GM18505 (cell line): Measurements from ENCODE around the gene CALB2.

Experiments
- ATAC-seq: cut with Tn5 transposase; IDR thresholded peaks from one replicate; pipeline ENCODE4 v1.9.1; 2021; ENCODE audit not compliant: unreplicated experiment
- POLR2A ChIP-seq: IDR thresholded peaks from 4 replicates; pipeline ENCODE4 v1.6.1; 2011; ENCODE audit warnings: borderline replicate concordance; ENCODE audit not compliant: insufficient read depth, insufficient read length; ENCODE audit errors: extremely low read depth

The CALB2 gene

DNA sequence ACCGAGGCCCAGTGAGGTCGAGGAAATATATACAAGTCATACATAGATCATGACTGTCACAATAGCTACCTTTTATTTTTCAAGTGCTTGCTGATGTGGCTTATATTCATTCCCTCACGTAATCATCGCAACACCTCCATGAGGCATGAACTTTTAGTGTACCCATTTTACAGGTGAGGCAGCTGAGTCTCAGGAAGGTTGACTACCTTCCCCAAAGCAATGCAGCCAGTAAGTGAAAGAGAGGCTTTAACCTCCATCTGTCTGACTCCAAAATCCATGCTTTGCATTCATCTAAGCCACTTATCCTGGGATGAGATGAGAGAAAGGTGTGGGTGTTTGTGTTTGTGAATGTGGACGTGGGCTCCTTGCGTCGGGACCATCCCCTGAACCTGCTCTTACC, 30.8 kb downstream of the CALB2 start:
- TF ChIP-seq POLR2A = no peak
- no peak for ATAC-seq

DNA sequence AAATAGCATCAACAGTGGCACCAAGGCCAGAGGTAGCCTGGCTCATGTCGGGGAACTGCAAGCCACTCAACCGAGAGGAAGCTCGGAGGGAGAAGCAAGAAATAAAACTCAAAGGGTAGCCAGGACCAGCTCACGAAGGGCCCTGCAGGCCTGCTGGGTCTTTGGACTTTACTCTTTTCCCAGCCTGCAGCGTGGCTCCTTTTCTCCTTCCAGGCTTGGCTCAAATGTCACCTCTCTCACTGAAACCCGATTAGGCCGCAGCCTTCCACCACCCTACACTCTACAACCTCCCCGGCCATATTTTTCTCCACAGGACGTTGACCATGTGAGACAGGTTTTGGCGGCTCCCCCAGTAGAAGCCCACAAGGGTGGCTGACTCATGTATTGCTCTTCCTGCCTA, 38.1 kb downstream of the CALB2 start:
- TF ChIP-seq POLR2A = no peak

DNA sequence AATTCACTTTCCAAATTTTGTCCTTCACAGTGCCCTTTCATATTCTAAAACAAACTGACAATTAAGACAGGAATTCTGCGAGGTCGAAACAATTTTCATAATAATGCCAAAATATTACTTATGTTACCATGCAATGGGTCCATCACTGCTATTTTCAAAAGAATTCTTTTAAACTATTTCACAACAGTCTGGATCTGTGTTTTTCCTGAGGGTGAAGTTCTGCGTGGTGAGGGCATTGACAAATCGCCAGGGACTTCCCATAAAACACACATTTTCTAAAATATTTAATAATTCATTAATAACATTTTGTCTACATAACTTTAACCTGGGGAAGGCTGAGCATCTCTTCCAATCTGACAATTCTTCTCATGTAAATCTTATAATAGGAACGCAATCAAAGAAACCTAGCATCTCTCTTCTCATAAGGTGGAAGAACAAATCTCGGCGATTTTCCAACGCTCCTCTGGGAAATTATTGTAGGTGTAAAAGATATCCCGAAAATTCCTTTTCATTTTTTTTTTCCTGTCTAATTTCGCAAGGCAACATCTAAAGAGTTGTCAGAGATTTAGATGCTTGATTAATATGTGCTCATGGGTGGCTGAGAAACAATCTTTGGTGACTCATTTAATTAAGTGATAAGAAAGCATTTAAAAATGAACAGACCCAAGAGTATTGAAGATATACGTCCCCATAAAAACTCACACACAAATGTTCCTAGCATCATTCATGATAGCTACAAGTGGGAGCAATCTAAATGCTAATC, 41.5 kb downstream of the CALB2 start:
- no peak for TF ChIP-seq POLR2A

More for the DNA sequence above, 38.1 kb downstream of the CALB2 start:
- no peak for ATAC-seq

DNA sequence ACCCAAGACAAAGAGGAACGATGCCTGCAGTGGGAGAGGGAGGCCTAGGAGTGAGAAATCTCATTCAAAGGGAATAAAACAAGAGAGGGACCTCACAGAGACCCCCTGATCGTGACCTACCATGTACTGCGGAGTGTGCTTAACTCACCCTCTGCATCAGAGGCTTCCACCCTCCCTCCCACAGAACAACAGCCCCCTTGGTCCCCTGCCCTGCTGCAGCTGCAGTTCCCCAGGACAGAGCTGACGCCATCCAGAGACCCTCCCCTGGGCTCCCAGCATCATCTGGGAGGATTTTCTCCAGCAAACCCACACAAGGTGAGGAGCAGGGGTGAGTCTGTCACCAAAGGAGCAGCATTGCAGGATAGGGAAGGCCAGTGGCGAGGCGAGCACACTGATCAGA, 43.5 kb downstream of the CALB2 start:
- ATAC-seq = no peak

More for the DNA sequence above, 41.5 kb downstream of the CALB2 start:
- no peak for ATAC-seq

DNA sequence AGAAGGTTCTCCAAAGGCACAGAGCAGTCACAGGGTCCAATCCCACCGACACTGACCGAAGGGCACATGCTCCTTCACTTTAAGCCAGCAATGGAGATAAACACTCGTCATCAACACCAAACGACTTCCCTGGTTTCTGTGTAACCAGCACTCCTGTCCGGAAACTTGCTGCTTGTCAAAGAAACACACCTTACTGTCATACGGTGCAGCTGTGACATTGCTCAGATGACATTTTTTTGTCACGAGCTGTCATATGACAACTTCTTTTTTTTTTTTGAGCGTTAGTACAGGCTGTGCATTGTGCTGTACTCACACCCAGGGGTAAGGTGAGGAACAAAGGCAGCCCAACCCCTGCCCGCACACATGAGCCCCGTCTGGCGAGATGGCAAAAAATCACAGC, 44.2 kb downstream of the CALB2 start:
- no peak for TF ChIP-seq POLR2A
- no peak for ATAC-seq

More for the DNA sequence above, 43.5 kb downstream of the CALB2 start:
- TF ChIP-seq POLR2A = no peak

DNA sequence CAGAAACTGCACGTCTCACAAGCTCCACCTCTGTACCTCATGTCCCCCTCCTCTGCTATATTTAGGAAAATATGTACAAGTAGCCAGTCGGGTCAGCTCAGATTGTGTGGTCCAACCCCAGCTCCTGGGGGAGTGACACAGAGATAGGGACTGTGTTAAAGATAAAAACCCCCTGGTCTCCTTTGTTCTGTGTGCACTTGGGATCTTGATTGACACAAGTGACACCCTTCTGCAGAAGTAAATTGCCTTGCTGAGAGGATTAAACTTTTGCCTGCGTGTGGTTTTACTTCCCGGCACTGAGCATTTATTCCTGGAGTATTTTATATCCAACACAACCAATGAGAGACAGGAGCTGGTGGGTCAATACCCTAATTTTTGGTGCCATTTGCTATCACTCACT, 45.8 kb downstream of the CALB2 start:
- no peak for TF ChIP-seq POLR2A
- no peak for ATAC-seq

DNA sequence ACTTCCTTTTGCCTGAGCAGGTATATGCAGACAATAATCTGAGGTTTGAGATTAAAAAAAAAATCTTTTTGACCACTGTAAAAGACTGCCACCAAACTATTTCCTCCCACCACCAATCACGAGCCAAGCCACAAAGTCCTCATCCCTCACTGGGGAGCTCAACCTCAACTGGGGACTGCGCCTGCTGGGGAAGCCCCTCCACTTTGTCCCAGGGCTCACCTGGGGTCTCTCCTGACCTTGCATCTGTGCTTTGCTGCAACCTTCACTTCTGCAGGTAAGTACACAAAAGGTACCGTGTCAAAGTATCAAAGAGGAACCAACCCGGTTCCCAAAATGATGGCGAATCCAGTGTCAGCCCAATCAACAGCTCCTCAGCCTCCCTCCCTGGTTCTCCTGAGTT, 47.8 kb downstream of the CALB2 start:
- TF ChIP-seq POLR2A = no peak
- ATAC-seq = no peak

DNA sequence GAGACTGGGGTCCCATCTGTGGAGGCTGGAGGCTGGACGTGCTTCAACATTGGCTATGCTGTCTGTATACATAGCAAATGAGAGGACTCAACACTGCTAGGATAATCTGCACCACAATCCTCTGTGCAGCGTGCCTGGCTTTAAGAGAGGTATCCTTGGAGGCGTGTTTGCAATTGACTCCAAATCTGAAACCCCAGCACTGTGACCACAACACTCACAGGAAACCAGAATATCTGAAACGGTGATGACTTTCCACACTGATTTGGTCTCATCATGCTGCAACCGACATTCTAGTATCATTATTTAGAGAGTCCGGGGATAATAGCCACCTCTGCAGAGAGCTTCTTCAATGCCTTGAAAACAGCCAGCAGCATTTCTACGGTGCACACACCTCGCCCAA, 48.2 kb downstream of the CALB2 start:
- ATAC-seq = no peak
- TF ChIP-seq POLR2A = no peak

DNA sequence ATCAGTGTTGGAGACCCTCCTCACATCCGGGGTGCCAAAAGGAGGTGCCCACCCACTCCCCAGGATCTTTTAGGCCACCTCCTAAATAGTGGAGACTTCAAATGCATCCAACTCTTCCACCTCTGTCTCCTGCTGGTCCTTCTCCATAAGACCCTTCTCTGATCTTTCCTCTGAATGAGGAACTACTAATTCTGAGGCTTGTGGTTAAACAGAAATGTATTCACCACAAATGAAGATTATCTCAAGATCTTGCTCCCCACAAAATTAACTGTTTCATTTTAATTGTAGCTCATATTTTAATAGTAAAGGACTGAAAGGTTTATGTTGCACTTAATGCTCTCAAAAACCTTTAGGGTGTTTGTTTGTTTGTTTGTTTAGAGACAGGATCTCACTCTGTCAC, 49.2 kb downstream of the CALB2 start:
- no peak for TF ChIP-seq POLR2A
- no peak for ATAC-seq

DNA sequence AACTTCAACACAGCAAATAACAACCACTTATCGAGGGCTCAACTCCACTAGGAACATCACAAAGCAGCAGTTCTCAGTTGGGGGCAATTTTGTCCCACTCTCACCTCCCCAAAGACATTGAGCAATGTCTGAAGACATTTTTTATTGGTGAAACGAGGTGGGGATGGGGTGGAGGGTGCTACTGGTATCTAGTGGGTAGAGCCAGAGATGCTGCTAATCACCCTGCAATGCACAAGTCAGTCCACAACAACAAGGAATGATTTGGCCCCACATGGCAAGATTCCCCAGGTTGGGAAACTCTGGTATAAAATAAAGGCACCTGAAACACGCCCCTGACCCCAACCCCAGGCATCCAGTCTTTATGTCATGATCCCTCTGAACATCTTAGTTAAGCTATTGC, 50.0 kb downstream of the CALB2 start:
- no peak for TF ChIP-seq POLR2A
- ATAC-seq = no peak

DNA sequence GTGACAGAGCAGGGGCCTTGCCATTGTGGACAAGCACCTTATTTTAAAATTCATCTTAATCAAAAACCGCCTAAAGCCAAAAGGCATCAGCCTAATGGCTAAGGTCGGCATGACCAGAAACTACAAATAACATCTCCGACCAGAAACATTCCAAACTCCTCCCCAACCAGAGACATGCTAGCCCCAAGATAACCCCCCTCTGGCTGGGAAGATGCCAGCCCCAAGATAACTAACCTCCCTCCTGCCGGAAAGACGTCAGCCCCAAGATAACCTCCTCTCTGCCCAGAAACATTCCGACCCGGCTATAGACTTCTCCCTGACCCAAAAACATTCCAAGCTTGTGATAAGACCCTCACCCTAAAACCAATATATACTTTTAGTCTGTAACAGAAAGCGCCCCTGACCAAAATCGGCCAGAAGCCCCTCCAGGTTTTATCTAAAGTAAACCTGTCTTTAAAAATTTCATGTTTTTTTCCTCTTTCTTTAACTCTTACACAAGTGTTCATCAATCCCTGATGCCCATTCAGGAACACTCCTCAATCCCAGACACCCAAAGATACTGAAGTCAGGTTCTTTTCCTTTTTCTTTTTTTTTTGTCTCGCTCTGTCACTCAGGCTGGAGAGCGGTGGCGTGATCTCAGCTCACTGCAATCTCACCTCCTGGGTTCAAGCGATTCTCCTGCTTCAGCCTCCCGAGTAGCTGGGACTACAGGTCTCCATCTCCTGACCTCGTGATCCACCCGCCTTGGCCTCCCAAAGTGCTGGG, 50.7 kb downstream of the CALB2 start:
- no peak for ATAC-seq
- no peak for TF ChIP-seq POLR2A

DNA sequence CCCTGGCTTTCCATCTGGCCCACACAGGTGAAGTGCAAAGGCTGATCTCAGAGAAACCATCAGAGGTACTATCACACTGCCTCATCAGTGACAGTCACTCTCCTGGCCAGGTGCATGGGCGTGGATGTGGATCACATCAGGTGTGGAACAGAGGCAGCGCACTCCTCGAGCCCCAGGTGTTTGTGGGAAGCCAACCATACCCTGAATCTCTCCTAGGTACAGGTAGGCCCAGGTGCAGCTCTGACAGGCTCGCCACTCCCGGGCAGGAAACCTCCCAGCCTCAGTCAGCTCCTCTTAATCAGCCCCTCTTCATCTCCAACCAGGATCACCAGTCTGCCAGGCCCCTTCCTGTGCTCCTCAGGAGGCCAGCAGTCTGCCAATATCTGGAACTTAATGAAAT, 51.6 kb downstream of the CALB2 start:
- TF ChIP-seq POLR2A = no peak
- ATAC-seq = no peak

DNA sequence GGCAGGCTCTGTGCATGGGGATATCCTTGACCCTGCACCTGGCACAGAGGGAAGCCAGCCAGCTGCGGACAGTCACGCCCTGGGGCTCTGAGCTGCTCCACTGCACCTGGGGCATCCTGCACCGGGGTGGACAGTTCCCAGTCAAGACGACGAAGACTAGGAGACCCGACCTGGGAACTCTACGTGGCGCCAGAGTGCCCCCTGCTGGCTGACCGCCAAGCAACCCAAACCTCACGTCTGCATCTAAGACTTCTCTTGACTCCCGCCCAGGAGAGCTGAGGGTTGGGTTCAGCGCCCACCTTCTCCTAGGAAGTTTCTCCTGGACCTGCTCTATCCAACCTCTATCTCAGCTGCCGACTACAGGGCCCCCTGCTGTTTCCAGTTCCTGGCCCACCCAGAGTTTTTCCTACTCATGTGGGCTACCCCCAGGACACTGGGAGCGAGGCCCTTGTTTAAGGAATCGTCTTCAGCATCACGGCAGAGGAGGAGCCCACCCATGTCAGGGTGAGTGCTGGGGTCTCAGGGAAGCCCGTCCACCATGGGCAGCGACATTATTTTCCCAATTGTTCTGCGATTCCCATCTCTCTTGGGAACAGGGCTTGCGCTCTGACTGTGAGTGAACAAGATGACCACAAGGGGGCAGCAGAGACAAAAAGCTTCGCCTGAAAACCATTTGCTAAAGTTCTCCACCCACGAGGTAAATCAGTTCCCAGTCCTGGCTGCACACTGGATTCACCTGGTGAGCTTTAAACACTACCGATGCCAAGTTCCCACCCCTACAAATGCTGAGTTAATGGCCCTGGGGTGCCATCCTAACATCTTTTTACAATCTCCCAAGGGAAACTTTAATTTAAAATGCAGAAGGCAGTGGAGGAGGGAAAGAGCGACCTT, 54.0 kb downstream of the CALB2 start:
- no peak for TF ChIP-seq POLR2A
- ATAC-seq = no peak
